Measurements from ENCODE around the gene CDH20. TPM values are rescaled to one million over a fixed set of nuclear protein-coding genes. Genes with fewer than 3 reads are reported as not detected.

The CDH20 gene
- total and polyA plus RNA-seq, 2 of the 4 experiments (the other 2 are of a cell fraction) = not detected

GRCh38 chr18:61352059-61352458 lies 18.8 kb downstream of the CDH20 start:
- Histone ChIP-seq H3K36me3 (ENCODE audit: control insufficient read depth, insufficient read depth, low read length) (no peaks in the 10 kb centered on the region), H2AK5ac (ENCODE audit: low read depth, low read length) (no peak overlapping the region), H3K23ac (ENCODE audit: low read depth, low read length) (no peak overlapping the region), H3K18ac (ENCODE audit: low read depth, low read length) (no peak overlapping the region), H2BK20ac (ENCODE audit: low read depth, low read length) (no peak overlapping the region), H4K5ac (ENCODE audit: low read depth, low read length) (no peak overlapping the region), H3K79me1 (ENCODE audit: low read depth in 1 of 2, low read length in 2 of 2) (no peaks in the 10 kb centered on the region), H4K20me1 (ENCODE audit: insufficient read depth, low read length) (no peaks in the 10 kb centered on the region), H3K27me3 (ENCODE audit: control insufficient read depth, insufficient read depth, low read length) (no peaks in the 10 kb centered on the region), H2BK120ac (ENCODE audit: low read depth, low read length) (no peak overlapping the region), H2BK5ac (ENCODE audit: low read depth, low read length, poor library complexity, severe bottlenecking) (no peak overlapping the region), H3K9me3 (ENCODE audit: control insufficient read depth, insufficient read depth, low read length) (no peaks in the 10 kb centered on the region), H2AFZ (replicated peaks; ENCODE audit: low read length, poor library complexity) (no peak overlapping the region), H3K4me2 (ENCODE audit: low read depth, low read length) (no peak overlapping the region), H3K56ac (ENCODE audit: extremely low read depth, insufficient read depth, low read length) (no peak overlapping the region), H3K9me1 (ENCODE audit: insufficient read depth, low read length) (no peaks in the 10 kb centered on the region), H3K9ac (ENCODE audit: low read depth, low read length) (no peak overlapping the region), H3K27ac (ENCODE audit: insufficient read depth, low read length) (no peak overlapping the region), H3K4me3 (ENCODE audit: insufficient read depth, low read depth, low read length) (no peak overlapping the region), H3K14ac (replicated peaks; ENCODE audit: low read depth, low read length) (no peak overlapping the region), H4K8ac (ENCODE audit: low read depth in 2 of 2, low read length in 2 of 2) (no peak overlapping the region), H4K91ac (ENCODE audit: insufficient read depth, low read depth, low read length) (no peak overlapping the region), H3K4me1 (ENCODE audit: control insufficient read depth, insufficient read depth, low read length) (no peaks in the 10 kb centered on the region), H3K4ac (ENCODE audit: low read depth, low read length) (no peak overlapping the region), H2BK15ac (ENCODE audit: low read depth, low read length) (no peak overlapping the region), H2AK9ac (replicated peaks; ENCODE audit: low read depth, low read length, poor library complexity) (no peak overlapping the region)
- ATAC-seq (ENCODE audit: low read depth) (no peak), DNase-seq (no peak)
- dilution Hi-C loops (cut with HindIII; ENCODE audit: low sequenced_read_pairs, unreplicated experiment) (no loop called here), in situ Hi-C loops (cut with MboI; ENCODE audit: low sequenced_read_pairs) (no loop called here), intact Hi-C loops (cut with micrococcal nuclease) (no loop called here)
- BruUV-seq (replicated peaks) = no TSS peak
- POLR2A ChIA-PET (ENCODE audit: unreplicated experiment) = no interaction called here
- no CpG with 5 or more reads among the region's 1 CpG for whole genome bisulfite sequencing, 2 experiments (ENCODE audit: extremely low coverage in 2 of 2, insufficient read length in 1 of 2)
- TF ChIP-seq SMC3 (IDR thresholded peaks at IDR 0.05; ENCODE audit: low read depth, low read length) = no peak
- CTCF ChIA-PET = no interaction called here
